ELF-1 (cell line): ENCODE data around the gene CELF3.
"Not testable (repeated sequence)": the region's sequence is repeated elsewhere in the genome, so short reads cannot be mapped to it uniquely, and the experiment has no call there.

Source experiments
- DNase-seq: peaks from one replicate; pipeline ENCODE4 v3.0.0-alpha.2; 2016; ENCODE audit warnings: low read depth, low spot score

The CELF3 gene

DNA sequence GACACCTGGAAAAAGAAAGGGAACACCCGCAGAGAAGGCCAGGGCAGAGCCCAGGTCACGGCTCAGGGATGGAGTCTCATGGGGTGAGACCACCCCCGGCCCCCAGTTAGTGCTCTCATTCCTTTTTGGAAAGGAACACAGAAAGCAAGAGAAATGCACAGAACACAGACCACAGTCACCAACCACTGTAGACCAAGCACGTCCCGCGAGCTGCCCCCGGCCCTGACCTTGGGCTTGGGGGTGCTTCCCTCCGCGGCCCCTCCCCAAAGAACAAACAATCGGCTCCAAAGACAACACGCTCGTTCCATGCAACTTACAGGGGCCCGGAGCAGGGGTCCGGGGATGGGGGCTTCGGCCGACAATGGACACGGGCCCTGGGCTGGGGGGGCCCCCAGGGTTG lies 12.8 kb downstream of the CELF3 start:
- DNase-seq, result no peak

DNA sequence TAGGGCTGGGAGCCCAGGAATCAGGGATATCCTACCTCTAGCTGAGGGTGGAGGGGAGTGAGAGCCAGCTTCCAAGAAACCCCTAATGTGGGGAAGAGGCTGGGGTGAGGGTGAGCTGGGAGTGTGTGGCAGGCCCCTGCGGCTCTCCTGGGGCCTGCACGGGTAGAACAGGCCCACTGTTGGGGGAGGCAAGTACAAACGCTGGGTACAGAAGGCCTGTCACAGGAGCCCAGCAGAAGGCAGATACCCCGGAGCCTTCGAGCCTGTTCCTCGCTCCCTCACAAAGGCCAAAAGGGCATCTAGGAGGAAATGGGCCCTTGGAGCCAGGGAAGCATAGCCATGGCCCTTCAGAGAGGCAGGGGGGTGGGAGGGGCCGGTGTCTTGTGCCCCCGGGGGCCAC lies 13.7 kb downstream of the CELF3 start:
- no peak for DNase-seq

DNA sequence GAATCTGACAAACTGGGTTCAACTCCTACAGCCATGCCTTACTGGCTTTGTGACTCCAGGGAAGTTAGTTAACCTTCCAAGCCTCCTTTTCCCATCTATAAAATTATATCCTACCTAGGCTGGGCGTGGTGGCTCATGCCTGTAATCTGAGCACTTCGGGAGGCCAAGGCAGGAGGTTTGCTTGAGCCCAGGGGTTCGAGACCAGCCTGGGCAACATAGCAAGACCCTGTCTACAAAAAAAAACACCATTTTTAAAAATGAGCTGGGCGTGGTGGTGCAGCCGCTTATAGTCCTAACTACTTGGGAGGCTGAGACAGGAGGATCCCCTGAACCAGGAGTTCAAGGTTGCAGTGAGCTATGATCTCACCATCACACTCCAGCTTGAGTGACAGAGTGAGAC lies 15.1 kb downstream of the CELF3 start:
- no peak for DNase-seq

DNA sequence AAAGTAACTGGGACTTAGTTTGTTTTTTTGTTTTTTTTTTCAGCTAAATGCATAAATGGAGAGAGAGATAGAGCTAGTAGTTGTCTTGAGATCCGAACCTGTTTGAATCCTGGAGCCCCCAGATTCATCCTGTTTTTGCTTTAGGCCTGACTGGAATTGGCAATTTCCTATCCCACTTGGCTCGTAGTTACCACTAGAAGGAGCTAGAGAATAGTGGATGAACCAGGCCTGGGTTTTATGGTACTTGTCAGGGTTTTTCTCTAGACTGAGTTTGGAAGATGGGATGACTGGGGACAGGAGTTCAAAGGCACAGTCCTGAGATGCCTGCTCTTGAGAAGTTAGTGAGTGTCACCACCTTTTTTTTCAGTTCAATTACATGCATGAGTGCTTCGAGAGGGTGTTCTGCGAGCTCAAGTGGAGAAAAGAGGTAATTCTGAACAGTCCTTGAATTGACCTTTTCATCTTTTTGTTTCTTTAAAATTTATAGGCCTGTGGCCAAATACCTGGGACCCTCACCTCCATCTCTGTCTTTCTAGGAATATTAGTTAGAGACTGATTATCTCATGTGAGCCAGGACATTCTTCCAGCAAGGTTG lies 23.4 kb downstream of the CELF3 start:
- DNase-seq, result peak; percentile 29

DNA sequence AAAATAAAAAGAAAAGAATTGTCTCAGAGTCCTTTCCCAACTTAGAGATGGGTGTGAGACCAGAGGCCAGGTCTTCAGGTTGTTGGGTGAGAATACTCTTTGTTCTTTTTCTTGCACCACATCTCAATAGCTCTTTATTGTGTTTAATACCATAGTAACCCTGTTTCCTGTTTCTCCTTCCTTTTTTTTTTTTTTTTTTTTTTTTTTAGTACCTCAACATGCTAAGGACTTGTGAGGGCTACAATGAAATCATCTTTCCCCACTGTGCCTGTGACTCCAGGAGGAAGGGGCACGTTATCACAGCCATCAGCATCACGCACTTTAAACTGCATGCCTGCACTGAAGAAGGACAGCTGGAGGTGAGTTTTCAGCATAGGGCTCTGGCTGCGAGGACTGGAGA lies 24.4 kb downstream of the CELF3 start:
- no peak for DNase-seq

DNA sequence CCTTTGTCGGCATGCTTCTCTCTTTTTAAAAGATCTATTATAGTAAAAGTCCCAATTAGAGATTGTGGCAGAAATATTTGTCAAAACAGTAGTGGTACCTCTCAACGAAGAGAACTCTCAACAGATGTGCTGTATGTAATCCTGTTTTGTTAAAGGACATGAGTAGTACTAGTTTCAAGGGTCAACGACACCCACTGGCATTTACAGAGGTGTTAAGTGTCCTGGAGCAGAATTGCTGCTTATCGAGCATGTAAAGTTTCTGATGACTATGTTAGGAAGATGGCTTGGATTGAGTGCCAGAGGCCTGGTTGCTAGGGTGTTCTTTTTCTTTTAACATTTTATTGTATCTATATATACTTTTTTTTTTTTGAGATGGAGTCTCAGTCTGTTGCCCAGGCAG lies 27.1 kb downstream of the CELF3 start:
- DNase-seq, result no peak

DNA sequence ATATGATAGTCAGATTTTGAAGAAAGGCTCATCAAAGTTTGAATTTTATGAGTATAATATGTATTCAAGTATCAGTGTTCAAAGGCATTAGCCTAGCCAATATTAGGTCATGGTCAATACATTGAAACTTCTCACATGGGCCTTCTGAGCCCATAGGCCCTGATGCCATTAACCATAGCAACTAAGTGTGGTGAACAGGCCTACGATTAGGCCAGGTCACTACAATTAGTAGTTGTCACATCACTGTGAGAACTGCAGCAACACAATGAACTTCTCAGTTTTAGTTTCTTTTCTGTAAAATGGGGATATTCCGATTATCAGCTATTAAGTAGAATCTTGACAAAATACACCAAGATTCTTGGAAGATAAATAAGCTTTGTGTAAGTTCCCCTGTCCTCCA lies 30.0 kb downstream of the CELF3 start:
- no peak for DNase-seq

DNA sequence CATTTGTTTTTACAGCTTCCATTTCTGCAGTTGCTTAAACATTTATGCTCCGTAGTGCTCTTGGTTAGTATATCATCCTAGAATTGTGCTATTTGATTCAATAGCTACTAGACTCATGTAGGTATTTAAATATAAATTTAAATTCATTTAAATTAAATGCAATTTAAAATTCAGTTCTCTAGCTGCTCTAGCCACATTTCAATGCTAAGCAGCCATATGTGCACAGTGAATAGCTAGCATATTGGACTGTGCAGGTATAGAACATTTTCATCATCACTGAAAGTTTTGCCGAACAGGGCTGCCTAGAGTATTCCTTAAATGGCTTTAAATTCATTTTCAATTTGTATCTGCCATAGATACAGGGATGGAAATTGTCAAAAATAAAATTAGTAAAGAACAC lies 32.5 kb downstream of the CELF3 start:
- no peak for DNase-seq

DNA sequence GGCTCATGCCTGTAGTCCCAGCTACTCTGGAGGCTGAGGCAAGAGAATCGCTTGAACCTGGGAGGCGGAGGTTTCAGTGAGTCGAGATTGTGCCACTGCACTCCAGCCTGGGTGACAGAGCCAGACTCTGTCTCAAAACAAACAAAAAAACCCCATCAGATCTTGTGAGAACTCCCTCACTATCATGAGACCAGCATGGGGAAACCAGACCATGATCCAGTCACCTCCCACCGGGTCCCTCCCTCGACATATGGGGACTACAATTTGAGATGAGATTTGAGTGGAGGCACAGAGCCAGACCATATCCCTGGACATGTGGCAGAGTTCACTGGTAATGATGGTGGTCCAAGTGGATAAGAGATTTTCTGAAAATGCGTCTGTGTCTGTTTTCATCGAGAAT lies 33.7 kb downstream of the CELF3 start:
- DNase-seq, result not testable (repeated sequence)

DNA sequence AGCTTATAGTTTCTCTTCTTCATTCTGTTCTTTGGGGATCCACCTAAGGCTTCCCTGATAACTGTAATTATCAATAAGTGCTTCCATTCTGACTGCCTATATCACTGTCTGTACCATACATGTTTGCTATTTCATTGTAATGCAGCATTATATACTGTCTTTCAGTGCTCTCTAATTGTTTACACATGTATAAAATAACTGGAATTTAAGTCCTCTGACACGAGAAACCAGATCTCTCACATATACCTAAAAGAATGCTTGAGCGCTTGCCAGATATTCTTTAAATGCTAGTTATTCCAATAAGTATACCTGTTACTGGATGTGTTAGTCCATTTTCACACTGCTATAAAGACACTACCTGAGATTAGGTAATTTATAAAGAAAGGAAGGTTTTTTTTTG lies 34.7 kb downstream of the CELF3 start:
- DNase-seq, result no peak

DNA sequence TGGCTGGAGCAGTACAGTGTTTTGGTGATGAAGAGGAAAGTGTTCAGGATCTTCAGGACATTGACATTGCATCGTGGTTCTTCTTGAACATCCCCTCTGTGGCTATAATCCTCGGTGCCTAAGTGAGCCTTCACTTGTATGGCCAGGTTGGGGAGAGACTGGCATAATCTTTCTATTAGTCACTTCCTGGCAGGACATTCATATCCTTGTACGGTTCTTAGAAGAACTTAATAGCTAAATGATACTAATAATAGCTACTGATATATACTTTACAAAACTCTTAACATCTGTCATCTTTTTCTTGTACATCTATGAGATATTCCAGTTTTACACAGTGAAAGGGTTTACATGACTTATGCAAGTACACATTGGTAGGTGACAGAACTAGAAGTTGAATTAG lies 35.8 kb downstream of the CELF3 start:
- DNase-seq, result no peak

DNA sequence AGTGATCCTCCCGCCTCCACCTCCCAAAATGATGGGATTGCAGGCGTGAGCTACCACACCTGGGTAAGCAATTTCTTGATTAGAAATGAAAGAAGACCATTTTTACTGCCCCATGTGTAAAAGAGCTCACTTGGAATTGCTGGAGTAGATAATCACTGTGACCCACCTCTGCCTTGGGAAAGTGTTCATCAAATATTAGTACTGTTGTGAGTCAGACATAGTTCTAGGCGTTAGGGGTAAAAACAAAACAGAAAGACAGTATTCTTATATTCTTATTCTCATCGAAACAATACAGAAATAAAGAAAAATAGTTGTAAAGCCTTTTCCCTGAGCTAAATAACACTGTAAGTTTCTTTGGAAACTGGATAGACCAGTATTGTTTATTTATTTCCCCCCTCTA lies 36.2 kb downstream of the CELF3 start:
- no peak for DNase-seq

DNA sequence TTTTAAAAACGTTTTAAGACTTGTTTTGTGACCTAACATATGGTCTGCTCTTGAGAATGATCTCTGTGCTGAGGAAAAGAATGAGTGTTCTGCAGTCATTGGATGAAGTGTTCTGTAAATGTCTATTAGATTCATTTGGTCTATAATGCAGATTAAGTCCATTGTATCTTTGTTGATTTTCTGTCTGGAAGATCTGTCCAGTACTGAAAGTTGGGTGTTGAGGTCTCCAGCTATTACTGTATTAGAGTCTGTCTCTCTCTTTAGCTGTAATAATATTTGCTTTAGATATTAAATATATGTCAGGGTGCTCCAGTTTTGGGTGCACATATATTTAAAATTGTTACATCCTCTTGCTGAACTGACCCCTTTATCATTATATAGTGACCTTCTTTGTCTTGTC lies 43.2 kb downstream of the CELF3 start:
- DNase-seq, result no peak

DNA sequence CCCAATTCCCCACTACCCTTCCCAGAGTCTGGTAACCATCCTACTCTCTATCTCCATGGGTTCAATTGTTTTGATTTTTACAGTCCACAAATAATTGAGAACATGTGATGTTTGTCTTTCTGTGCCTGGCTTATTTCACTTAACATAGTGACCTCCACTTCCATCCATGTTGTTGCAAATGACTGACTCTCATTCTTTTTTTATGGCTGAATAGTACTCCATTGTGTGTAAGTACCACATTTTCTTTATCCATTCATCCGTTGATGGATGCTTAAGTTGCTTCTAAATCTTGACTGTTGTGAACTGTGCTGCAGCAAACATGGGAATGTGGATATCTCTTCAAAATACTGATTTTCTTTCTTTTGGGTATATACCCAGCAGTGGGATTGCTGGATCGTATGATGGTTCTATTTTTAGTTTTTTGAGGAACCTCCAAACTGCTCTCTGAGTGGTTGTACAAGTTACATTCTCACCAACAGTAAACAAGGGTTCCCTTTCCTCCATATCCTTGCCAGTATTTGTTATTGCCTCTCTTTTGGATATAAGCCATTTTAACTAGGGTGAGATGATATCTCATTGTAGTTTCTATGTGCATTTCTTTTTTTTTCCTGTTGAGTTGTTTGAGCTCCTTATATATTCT lies 46.4 kb downstream of the CELF3 start:
- DNase-seq, result not testable (repeated sequence)

DNA sequence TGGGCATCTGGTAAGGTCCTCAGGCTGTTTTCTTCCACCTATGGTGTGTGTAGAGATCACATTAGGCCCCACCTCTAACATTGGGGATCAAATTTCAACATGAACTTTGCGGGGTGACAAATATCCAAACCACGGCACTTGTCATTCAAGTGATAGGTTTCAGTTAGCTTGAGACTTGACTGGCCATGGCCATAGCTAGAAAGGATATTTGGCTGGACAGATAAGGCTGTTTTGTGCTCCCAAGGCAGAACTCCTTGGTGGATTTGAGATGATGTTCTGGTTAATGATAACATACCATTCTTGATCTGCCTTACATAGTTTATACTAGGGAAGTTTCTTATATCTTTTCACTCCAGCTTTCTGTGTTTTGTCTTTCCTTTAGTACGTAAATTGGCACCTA lies 48.5 kb downstream of the CELF3 start:
- DNase-seq, result no peak

DNA sequence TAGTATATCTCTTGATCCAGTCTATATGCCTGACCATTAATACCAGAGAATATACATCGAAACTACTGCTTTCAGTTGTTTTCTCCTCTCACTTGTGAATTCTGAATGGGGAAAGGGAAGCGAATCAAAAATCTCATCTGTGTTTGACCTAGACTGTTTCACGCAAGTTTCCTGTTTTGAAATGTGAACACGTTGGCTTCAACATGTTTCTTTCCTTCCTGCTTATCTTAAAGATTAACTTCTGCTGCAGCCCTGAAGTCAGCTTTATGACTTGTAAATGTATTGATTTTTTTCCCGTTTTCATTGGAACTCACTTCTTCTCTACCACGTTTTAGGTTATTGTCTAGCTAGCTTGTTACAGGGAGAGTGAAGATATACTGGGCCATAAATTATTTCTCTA lies 54.9 kb downstream of the CELF3 start:
- no peak for DNase-seq

DNA sequence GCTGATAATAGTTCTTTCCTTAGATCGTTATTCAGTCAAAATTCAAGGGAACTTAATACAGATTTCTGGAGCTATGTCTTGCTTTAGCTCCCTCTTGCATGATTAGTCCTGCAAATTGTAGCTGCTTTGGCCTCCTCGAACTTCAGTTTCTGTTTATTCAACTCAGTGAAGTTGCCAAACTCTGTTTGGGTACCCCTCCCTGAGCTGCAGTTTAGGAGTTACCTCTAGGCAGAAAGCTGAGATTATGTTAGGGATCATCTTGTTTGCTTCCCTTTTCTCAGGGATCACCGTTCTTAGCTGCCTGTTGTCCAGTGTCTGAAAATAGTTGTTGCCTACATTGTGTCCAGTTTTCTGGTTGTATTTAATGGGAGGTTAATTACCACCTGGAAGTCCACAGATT lies 61.2 kb downstream of the CELF3 start:
- DNase-seq, result no peak

DNA sequence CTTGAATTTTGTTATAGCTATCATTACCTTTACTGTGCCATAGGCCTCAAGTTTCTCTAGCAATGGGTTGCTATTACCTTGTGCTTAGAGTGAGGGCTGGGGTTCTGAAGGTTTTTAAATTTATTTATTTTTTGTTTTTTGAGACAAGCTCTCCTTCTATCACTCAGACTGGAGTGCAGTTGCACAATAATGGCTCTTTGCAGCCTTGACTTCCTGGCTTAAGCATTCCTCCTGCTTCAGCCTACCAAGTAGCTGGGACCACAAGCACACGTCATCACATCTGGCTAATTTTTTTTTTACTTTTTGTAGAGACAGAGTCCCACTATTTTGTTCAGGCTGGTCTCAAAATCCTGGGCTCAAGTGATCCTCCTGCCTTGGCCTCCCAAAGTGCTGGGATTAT lies 63.2 kb downstream of the CELF3 start:
- no peak for DNase-seq
